ENCODE data around the gene ZMYM5.
"Not testable (repeated sequence)": the region's sequence is repeated elsewhere in the genome, so short reads cannot be mapped to it uniquely, and the experiment has no call there.

- not testable (repeated sequence) for TF ChIP-seq EZH2phosphoT487 (IDR thresholded peaks at IDR 0.05; ENCODE audit: borderline replicate concordance, low read length)
- TF ChIP-seq, protein P1, sequence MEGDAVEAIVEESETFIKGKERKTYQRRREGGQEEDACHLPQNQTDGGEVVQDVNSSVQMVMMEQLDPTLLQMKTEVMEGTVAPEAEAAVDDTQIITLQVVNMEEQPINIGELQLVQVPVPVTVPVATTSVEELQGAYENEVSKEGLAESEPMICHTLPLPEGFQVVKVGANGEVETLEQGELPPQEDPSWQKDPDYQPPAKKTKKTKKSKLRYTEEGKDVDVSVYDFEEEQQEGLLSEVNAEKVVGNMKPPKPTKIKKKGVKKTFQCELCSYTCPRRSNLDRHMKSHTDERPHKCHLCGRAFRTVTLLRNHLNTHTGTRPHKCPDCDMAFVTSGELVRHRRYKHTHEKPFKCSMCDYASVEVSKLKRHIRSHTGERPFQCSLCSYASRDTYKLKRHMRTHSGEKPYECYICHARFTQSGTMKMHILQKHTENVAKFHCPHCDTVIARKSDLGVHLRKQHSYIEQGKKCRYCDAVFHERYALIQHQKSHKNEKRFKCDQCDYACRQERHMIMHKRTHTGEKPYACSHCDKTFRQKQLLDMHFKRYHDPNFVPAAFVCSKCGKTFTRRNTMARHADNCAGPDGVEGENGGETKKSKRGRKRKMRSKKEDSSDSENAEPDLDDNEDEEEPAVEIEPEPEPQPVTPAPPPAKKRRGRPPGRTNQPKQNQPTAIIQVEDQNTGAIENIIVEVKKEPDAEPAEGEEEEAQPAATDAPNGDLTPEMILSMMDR (IDR thresholded peaks at IDR 0.05; ENCODE audit: low read depth, low read length, poor library complexity, severe bottlenecking): not testable (repeated sequence)
These were observed 42.2 kb upstream of the ZMYM5 start for GRCh38 chr13:19905487-19906195.
